ENCODE results near the gene KRT28.

KRT28 gene

DNA sequence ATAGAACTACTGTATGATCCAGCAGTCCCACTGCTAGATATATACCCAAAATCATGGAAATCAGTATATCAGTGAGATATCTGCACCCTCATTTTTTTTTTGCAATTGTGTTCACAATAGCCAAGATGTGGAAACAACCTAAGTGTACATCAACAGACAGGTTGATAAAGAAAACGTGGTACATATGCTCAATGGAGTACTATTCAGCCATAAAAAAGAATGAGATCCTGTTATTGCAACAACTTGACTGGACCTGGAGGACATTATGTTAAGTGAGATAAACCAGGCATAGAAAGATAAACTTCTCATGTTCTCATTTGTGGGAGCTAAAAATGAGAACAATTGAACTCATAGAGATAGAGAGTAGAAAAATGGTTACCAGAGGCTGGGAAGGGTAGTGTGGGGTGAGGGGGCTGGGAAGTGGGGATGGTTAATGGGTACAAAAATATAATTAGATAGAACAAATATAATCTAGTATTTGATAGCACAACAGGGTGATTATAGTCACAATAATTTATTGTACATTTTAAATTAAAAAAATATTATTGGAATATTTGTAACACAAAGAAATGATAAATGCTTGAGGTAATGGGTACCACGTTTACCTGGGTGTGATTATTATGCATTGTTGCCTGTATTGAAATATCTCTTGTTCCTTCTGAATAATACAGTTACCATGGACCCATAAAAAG, 30.5 kb upstream of the KRT28 start:
- Histone ChIP-seq H3K4me3 (ENCODE audit: low read length in 2 of 2) (no peak overlapping the region), H3K36me3 (ENCODE audit: control insufficient read depth in 2 of 2, insufficient read depth in 2 of 2, low read length in 2 of 2) (no peaks in the 10 kb centered on the region), H3K27me3 (ENCODE audit: control insufficient read depth in 2 of 2, insufficient read depth in 2 of 2, low read length in 2 of 2) (no peaks in the 10 kb centered on the region), H3K4me1 (ENCODE audit: control insufficient read depth in 2 of 2, insufficient read depth in 2 of 2, low read length in 2 of 2) (no peaks in the 10 kb centered on the region), H3K9ac (ENCODE audit: low read depth in 1 of 2, low read length in 2 of 2) (no peak overlapping the region), H3K27ac (ENCODE audit: low read depth in 2 of 2, low read length in 2 of 2) (no peak overlapping the region), H3K9me3 (ENCODE audit: control insufficient read depth in 2 of 2, low read length in 2 of 2) (no peaks in the 10 kb centered on the region)

GRCh38 chr17:40828454-40829044, 28.8 kb upstream of the KRT28 start:
- no peak overlapping the region for H3K4me3 ChIP-seq (ENCODE audit: low read length in 2 of 2)
- H3K27me3 ChIP-seq (ENCODE audit: control insufficient read depth in 2 of 2, insufficient read depth in 2 of 2, low read length in 2 of 2): no peaks in the 10 kb centered on the region
- H3K4me1 ChIP-seq (ENCODE audit: control insufficient read depth in 2 of 2, insufficient read depth in 2 of 2, low read length in 2 of 2): no peaks in the 10 kb centered on the region
- no peaks in the 10 kb centered on the region for H3K36me3 ChIP-seq (ENCODE audit: control insufficient read depth in 2 of 2, insufficient read depth in 2 of 2, low read length in 2 of 2)
- H3K27ac ChIP-seq (ENCODE audit: low read depth in 2 of 2, low read length in 2 of 2): no peak overlapping the region
- H3K9me3 ChIP-seq (ENCODE audit: control insufficient read depth in 2 of 2, low read length in 2 of 2): no peaks in the 10 kb centered on the region
- no peak overlapping the region for H3K9ac ChIP-seq (ENCODE audit: low read depth in 1 of 2, low read length in 2 of 2)

DNA sequence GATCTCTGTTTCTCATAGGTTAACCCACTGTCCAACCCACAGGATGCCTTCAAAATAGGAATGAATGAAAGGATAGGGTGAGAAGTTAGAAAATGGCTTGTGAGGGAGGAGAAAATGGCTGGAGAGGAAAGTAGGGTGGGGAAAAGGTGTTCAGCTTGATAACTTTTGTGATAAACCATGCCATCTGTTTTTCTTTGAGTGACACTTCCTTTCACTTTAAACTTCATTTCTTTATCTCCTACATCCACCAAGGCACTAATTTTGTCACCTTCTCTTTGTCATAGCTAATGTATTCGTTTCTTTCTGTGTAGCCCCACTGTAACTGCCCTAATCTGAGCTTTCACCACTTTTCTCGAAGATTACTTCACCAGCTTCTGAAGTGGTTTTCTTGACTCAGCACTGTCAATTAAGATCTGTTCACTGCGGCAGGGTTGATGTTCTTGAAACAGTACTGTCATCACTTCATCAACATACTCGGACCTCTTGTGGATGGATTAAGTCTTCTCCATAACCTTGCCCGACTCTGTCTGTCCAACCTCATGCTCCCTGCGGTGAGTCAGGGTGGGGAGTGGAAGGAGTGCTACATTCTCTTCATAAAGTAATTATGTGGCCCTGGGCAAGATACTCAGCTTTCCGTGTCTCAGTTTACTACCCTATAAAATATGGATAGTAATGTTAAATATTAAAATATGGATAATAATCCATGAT, 28.1 kb upstream of the KRT28 start:
- H3K4me3 ChIP-seq (ENCODE audit: low read length in 2 of 2): no peak overlapping the region
- no peaks in the 10 kb centered on the region for H3K36me3 ChIP-seq (ENCODE audit: control insufficient read depth in 2 of 2, insufficient read depth in 2 of 2, low read length in 2 of 2)
- H3K9ac ChIP-seq (ENCODE audit: low read depth in 1 of 2, low read length in 2 of 2): no peak overlapping the region
- H3K9me3 ChIP-seq (ENCODE audit: control insufficient read depth in 2 of 2, low read length in 2 of 2): no peaks in the 10 kb centered on the region
- no peak overlapping the region for H3K27ac ChIP-seq (ENCODE audit: low read depth in 2 of 2, low read length in 2 of 2)
- H3K4me1 ChIP-seq (ENCODE audit: control insufficient read depth in 2 of 2, insufficient read depth in 2 of 2, low read length in 2 of 2): no peaks in the 10 kb centered on the region
- no peaks in the 10 kb centered on the region for H3K27me3 ChIP-seq (ENCODE audit: control insufficient read depth in 2 of 2, insufficient read depth in 2 of 2, low read length in 2 of 2)

DNA sequence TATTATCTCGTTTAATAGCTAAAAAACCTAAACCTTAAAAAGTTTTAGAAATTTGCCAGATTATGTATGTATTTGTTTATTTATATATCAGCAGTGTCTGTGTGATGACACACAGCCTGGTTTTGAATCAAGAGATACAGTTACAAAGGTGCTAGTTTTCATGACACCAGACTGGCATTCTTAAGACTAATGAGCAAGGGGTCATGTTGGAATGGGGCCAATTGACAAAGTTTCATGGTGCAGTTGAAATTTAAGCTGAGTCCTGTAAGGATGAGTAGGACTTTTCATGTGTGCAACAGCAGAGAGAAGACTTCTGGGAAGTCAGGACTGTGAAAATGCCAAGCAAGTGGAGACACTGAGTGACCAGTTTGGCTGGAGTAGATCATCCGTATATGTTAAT, 25.8 kb upstream of the KRT28 start:
- Histone ChIP-seq H3K27me3 (ENCODE audit: control insufficient read depth in 2 of 2, insufficient read depth in 2 of 2, low read length in 2 of 2) (no peaks in the 10 kb centered on the region), H3K4me3 (ENCODE audit: low read length in 2 of 2) (no peak overlapping the region), H3K9ac (ENCODE audit: low read depth in 1 of 2, low read length in 2 of 2) (no peak overlapping the region), H3K9me3 (ENCODE audit: control insufficient read depth in 2 of 2, low read length in 2 of 2) (no peaks in the 10 kb centered on the region), H3K27ac (ENCODE audit: low read depth in 2 of 2, low read length in 2 of 2) (no peak overlapping the region), H3K4me1 (ENCODE audit: control insufficient read depth in 2 of 2, insufficient read depth in 2 of 2, low read length in 2 of 2) (no peaks in the 10 kb centered on the region), H3K36me3 (ENCODE audit: control insufficient read depth in 2 of 2, insufficient read depth in 2 of 2, low read length in 2 of 2) (no peaks in the 10 kb centered on the region)

GRCh38 chr17:40824015-40824832, 24.5 kb upstream of the KRT28 start:
- Histone ChIP-seq H3K27me3 (ENCODE audit: control insufficient read depth in 2 of 2, insufficient read depth in 2 of 2, low read length in 2 of 2) (no peaks in the 10 kb centered on the region), H3K4me1 (ENCODE audit: control insufficient read depth in 2 of 2, insufficient read depth in 2 of 2, low read length in 2 of 2) (no peaks in the 10 kb centered on the region), H3K4me3 (ENCODE audit: low read length in 2 of 2) (no peak overlapping the region), H3K27ac (ENCODE audit: low read depth in 2 of 2, low read length in 2 of 2) (no peak overlapping the region), H3K9me3 (ENCODE audit: control insufficient read depth in 2 of 2, low read length in 2 of 2) (no peaks in the 10 kb centered on the region), H3K9ac (ENCODE audit: low read depth in 1 of 2, low read length in 2 of 2) (no peak overlapping the region), H3K36me3 (ENCODE audit: control insufficient read depth in 2 of 2, insufficient read depth in 2 of 2, low read length in 2 of 2) (no peaks in the 10 kb centered on the region)

GRCh38 chr17:40822132-40822812, 22.5 kb upstream of the KRT28 start, which contains the start of gene KRT10:
Gene KRT10, minus strand, starts transcription at chr17:40822614. Its CDS starts 29 bp downstream, at chr17:40822585.
- Histone ChIP-seq H3K4me3 (ENCODE audit: low read length in 2 of 2) (no peak within 1 kb of the TSS), H3K9me3 (ENCODE audit: control insufficient read depth in 2 of 2, low read length in 2 of 2) (no peaks in the 10 kb centered on the region), H3K27ac (ENCODE audit: low read depth in 2 of 2, low read length in 2 of 2) (no peak within 1 kb of the TSS), H3K9ac (ENCODE audit: low read depth in 1 of 2, low read length in 2 of 2) (no peak within 1 kb of the TSS), H3K36me3 (ENCODE audit: control insufficient read depth in 2 of 2, insufficient read depth in 2 of 2, low read length in 2 of 2) (peaks cover 0 to 2% of the 10 kb centered on the region in 2 donors), H3K4me1 (ENCODE audit: control insufficient read depth in 2 of 2, insufficient read depth in 2 of 2, low read length in 2 of 2) (peaks cover 0 to 4% of the 10 kb centered on the region in 2 donors), H3K27me3 (ENCODE audit: control insufficient read depth in 2 of 2, insufficient read depth in 2 of 2, low read length in 2 of 2) (no peaks in the 10 kb centered on the region)

DNA sequence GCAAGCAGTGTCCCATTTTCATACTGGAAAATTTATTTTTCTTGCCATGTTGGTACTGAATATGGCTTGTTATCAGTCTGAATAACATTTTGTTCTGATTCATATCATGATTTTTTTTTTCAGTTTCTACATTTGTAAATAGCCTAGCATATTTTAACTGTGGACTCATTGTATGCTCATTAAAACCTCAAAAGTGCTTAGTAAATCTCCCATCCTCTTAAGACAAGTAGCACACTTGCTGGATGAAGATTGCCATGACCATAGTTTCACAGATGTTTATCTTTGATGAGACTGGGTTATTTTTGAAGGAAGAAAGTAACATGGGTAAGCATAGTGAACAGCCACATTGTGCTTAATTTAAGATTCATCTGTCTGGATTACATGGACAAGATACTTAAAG, 21.8 kb upstream of the KRT28 start:
- Histone ChIP-seq H3K9me3 (ENCODE audit: control insufficient read depth in 2 of 2, low read length in 2 of 2) (no peaks in the 10 kb centered on the region), H3K4me1 (ENCODE audit: control insufficient read depth in 2 of 2, insufficient read depth in 2 of 2, low read length in 2 of 2) (peaks cover 0 to 4% of the 10 kb centered on the region in 2 donors), H3K36me3 (ENCODE audit: control insufficient read depth in 2 of 2, insufficient read depth in 2 of 2, low read length in 2 of 2) (peaks cover 0 to 6% of the 10 kb centered on the region in 2 donors), H3K9ac (ENCODE audit: low read depth in 1 of 2, low read length in 2 of 2) (no peak overlapping the region), H3K27ac (ENCODE audit: low read depth in 2 of 2, low read length in 2 of 2) (no peak overlapping the region), H3K27me3 (ENCODE audit: control insufficient read depth in 2 of 2, insufficient read depth in 2 of 2, low read length in 2 of 2) (no peaks in the 10 kb centered on the region), H3K4me3 (ENCODE audit: low read length in 2 of 2) (no peak overlapping the region)

DNA sequence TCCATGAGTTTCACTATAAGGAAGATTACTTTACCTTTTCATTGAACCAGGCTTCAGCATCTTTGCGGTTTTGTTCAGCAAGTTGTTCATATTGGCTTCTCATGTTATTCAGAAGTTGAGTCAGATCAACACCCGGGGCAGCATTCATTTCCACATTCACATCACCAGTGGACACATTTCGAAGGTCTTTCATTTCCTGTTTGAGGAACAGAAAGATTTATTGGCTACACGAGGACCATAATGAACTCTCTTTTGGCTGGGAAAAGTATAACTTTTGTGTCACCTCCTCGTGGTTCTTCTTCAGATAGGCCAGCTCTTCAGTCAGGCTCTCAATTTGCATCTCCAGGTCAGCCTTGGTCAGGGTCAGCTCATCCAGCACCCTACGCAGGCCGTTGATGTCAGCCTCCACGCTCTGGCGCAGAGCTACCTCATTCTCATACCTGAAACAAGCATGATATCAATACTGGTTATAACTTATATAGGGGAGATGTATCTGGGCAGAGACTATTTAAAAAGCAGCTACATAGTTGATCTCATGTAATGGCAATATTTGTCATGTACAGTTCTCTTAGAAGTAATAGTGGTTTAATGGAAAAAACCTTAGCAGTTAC, 20.6 kb upstream of the KRT28 start:
- no peak overlapping the region for H3K9ac ChIP-seq (ENCODE audit: low read depth in 1 of 2, low read length in 2 of 2)
- H3K27me3 ChIP-seq (ENCODE audit: control insufficient read depth in 2 of 2, insufficient read depth in 2 of 2, low read length in 2 of 2): no peaks in the 10 kb centered on the region
- no peaks in the 10 kb centered on the region for H3K9me3 ChIP-seq (ENCODE audit: control insufficient read depth in 2 of 2, low read length in 2 of 2)
- H3K4me3 ChIP-seq (ENCODE audit: low read length in 2 of 2): no peak overlapping the region
- H3K4me1 ChIP-seq (ENCODE audit: control insufficient read depth in 2 of 2, insufficient read depth in 2 of 2, low read length in 2 of 2): peaks cover 0 to 4% of the 10 kb centered on the region in 2 donors
- peaks cover 0 to 6% of the 10 kb centered on the region in 2 donors for H3K36me3 ChIP-seq (ENCODE audit: control insufficient read depth in 2 of 2, insufficient read depth in 2 of 2, low read length in 2 of 2)
- H3K27ac ChIP-seq (ENCODE audit: low read depth in 2 of 2, low read length in 2 of 2): no peak overlapping the region

DNA sequence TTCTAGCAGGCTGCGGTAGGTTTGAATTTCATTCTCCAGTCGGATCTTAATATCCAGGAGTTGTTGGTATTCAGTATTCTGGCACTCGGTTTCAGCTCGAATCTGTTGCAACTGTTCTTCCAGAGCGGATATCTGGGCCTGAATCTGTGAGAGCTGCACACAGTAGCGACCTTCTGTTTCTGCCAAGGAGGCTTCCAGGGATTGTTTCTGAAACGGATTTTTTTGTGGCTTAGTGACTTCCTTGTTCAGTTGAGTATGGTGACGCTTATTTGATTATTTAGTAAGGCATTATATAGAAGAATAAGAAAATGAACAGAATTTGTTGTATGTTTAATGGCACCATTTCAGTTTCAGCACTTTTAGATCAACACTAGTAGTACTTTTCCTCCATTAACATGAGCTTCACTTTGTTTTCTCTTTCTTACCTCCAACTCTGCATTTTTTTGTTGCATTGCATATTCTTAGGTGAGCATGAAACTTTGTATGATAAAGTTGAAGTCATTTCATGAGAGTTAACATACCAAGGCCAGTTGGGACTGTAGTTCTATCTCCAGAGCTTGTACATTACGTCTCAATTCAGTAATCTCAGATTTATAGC, 19.9 kb upstream of the KRT28 start:
- Histone ChIP-seq H3K27ac (ENCODE audit: low read depth in 2 of 2, low read length in 2 of 2) (peak overlapping the region; percentile 16 to 87), H3K9me3 (ENCODE audit: control insufficient read depth in 2 of 2, low read length in 2 of 2) (no peaks in the 10 kb centered on the region), H3K27me3 (ENCODE audit: control insufficient read depth in 2 of 2, insufficient read depth in 2 of 2, low read length in 2 of 2) (no peaks in the 10 kb centered on the region), H3K4me3 (ENCODE audit: low read length in 2 of 2) (peak overlapping the region; percentile 79 to 89), H3K4me1 (ENCODE audit: control insufficient read depth in 2 of 2, insufficient read depth in 2 of 2, low read length in 2 of 2) (peaks cover 0 to 4% of the 10 kb centered on the region in 2 donors), H3K9ac (ENCODE audit: low read depth in 1 of 2, low read length in 2 of 2) (peak overlapping the region in 1 of 2 donors; percentile 49), H3K36me3 (ENCODE audit: control insufficient read depth in 2 of 2, insufficient read depth in 2 of 2, low read length in 2 of 2) (peaks cover 0 to 6% of the 10 kb centered on the region in 2 donors)
